Activated CD8-positive, alpha-beta memory T cell treated with anti-CD3 and anti-CD28 coated beads for 24 hours (primary cell): Measurements from ENCODE around the gene BAZ2B.
"Not testable (repeated sequence)": the region's sequence is repeated elsewhere in the genome, so short reads cannot be mapped to it uniquely, and the experiment has no call there.

Experiments used
- DNase-seq: peaks from one replicate; pipeline ENCODE4 v3.0.0-alpha.2; 2020

Gene BAZ2B

GRCh38 chr2:159402160-159402559 is 214.2 kb downstream of the BAZ2B start:
- DNase-seq, result not testable (repeated sequence)

- DNase-seq, result no peak
These were observed 216.5 kb downstream of the BAZ2B start for GRCh38 chr2:159399716-159400415.

GRCh38 chr2:159396799-159397198 is 219.5 kb downstream of the BAZ2B start:
- DNase-seq, result no peak

DNA sequence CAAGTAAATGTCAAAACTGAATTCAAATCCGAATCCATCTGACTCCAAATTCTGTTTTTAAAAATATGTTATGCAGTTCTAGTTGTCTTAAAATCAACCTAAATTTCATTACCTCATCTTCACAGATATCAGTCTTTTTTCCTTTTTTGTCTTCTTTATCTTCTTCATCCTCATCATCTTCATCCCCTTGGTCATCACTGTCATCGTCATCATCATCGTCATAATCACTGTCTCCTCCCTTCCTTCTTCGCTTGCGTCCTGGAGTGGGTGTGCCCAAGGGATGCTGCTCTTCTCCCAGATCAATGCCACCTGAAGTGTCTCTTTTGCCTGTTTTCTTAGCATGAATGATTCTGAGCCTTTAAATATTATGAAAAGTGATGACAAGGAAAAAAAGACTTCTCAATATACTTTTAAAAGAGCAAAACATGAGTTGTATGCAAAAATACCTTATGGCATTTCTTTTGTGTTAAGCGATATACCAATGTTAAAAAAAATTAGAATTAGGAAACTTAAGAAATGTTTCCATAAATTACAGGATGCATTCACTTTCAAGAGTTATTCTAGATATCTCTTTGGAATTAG is 233.8 kb downstream of the BAZ2B start:
- DNase-seq, result no peak

DNA sequence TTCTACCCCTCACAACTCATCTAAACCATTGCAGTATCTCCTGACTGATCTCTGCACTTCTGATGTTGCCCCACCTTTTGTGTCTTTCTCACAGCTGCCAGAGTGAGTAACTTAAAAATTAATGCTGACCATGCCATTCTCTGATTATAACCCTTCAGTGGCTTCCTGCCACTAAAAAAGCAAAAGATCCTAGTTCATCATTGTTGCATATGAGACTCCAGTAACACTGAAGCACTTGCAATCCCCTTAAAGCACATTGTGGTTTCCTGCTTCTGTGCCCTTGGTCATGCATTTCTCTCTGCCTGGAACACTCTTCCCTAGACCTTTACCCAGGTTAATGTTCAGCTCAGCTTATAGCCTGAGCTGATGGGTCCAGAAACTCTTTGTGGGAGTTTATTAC is 234.8 kb downstream of the BAZ2B start:
- DNase-seq, result no peak

DNA sequence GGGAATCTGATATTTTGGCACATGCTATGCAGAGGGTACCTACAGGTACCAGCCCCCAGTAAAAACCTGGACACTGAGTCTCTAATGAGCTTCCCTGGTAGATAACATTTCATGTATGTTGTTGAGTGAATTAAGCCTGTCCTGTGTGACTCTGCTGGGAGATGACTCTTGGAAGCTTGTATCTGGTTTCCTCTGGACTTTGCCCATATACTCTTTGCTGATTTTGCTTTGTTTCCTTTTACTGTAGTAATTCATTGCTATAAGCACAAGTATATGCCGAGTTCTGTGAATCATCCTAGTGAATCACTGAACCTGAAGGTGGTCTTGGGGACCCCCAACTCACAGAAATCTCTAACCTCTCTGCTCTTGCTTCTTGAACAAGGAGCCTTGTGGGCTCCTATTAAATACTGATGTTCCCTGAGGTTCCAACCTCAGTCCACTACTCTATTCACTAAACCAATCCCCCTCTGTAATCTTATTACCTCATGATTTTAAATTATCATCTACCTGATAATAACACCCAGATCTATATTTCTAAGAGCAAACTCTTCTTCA is 235.6 kb downstream of the BAZ2B start:
- DNase-seq, result no peak

GRCh38 chr2:159379181-159379580 is 237.2 kb downstream of the BAZ2B start:
- no peak for DNase-seq

DNA sequence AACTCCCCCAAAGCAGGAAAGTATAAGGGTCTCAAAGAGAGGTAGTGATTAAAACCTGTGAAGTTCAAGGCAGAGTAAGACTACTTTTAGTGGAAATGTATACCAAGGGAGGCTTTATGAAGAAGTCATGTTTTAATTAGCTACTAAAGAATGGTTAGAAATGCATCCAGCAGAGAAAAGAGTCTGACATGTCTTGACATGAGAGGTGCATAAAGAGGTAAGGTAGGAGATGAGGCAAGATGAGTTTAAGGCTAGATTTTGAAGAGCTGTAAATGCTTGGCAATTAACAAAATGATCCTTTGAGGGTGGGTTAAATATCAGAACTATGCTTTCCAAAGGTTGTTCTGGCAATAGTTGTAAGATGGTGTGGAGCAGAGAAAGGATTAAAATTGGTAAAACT is 241.1 kb downstream of the BAZ2B start:
- no peak for DNase-seq

DNA sequence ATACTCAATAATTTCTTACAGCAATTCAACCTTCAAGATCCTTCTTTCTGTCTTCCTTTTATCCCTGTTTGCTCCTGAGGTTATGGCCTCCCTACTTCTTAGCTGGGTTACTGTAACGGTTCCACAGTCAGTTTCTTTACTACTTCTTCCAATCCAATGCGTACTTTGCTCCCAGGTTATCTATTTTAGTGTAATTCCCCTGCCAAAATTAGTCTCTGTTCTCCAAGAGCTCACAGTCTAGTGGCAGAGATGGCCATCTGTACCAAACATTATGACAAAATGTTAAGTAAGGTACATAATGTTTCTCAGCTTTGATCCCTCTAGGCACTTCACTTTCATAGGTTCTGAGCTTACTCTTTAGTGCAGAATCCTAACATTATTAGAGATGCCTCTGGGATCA is 244.8 kb downstream of the BAZ2B start:
- DNase-seq, result no peak

DNA sequence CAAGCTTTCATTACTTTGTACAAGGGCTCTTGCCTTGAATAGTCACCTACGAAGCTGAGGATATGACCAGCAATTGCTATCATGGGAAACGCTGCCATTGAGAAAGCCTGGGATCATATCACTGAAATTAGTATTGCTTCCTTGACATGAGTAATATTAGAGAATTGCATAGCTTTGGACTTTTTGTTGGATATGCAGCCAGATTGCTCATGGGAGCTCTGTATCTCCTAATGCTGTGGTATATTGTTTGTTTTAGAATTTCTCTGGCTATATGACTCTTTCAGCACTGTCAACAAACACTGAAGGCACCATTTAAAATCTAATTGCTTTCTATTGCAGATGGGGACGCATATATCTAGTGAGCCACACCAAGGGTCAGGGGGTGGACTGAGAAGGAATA is 249.8 kb downstream of the BAZ2B start:
- DNase-seq, result no peak

- no peak for DNase-seq
These were observed 253.5 kb downstream of the BAZ2B start for GRCh38 chr2:159362816-159363251.

- DNase-seq, result no peak
These were observed 254.3 kb downstream of the BAZ2B start for GRCh38 chr2:159362094-159362493.

DNA sequence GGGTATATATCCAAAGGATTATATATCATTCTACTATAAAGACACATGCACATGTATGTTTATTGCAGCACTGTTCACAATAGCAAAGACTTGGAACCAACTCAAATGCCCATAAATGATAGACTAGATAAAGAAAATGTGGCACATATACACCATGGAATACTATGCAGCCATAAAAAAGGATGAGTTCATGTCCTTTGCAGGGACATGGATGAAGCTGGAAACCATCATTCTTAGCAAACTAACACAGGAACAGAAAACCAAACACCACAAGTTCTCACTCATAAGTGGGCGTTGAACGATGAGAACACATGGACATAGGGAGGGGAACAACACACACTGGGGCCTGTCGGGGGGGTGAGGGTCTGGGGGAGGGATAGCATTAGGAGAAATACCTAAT is 254.7 kb downstream of the BAZ2B start:
- not testable (repeated sequence) for DNase-seq

GRCh38 chr2:159356053-159356554 is 260.2 kb downstream of the BAZ2B start:
- no peak for DNase-seq

GRCh38 chr2:159351977-159352376 is 264.4 kb downstream of the BAZ2B start:
- DNase-seq, result no peak

DNA sequence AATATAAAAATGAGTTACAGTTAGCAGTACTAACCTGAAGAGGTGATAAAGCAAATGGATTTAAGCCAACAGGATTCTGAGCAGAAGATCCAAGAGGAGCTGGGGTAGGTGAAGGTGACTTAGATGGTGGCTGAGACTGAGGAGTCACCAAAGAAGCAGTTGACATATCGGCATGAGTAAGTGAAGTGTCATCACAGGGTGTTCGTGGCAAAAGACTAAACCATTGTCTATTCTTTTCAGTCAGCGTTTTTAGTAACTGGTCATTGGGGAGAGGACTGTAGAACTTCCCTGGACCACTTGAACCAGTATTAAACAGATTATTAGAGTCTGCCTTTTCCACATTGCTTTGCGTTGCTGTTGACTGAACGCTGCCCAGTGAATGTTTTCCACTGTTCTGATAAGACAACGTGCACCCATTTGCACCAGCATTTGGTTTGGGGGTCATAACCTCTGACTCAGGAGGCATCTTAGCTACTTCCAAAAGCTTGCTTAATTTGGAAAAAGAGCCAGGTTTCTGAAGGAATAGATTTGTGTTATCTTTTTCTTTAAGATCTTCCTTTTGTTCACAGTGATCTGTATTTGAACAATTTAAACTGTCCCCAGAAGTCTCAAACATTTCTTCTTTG is 266.6 kb downstream of the BAZ2B start:
- no peak for DNase-seq

- DNase-seq, result no peak
These were observed 289.6 kb downstream of the BAZ2B start for GRCh38 chr2:159326569-159327255.

DNA sequence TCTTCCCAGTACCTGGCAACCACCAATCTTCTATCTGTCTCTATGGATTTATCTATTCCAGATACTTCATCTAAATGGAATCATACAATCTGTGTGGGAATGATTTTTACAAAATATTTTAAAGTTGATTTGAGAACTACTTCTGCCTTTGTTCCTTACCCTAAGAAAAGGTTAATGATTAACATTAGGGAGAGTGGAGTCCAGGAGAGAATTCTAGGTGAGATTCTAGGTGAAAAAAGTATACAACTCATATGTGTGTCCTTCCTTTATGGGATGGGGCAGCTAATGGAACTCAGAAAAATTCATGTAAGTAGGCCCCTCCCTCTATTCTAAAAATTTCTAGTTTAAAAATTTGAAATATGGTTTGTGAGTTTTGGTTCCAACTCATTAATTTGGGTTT is 293.9 kb downstream of the BAZ2B start:
- DNase-seq, result no peak

GRCh38 chr2:159317392-159318088 is 298.8 kb downstream of the BAZ2B start:
- no peak for DNase-seq

GRCh38 chr2:159307942-159308341 is 308.4 kb downstream of the BAZ2B start:
- DNase-seq, result no peak

GRCh38 chr2:159300586-159300985 is 315.8 kb downstream of the BAZ2B start:
- no peak for DNase-seq

DNA sequence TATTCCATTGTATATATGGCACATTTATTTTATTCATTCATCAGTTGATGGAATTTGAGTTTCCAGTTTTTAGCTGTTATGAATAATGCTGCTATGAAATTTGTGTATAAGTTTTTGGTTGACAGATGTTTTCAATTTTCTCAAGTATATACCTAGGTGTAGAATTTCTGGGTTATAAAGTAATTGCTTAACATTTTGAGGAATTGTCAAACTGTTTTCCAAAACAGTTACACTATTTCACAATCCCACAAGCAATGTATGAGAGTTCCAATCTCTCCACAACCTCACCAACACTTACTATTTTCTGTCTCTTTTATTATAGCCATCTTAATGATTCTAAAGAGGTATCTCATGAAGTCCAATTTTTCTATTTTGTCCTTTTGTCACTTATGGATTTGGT is 317.4 kb downstream of the BAZ2B start:
- no peak for DNase-seq
